ENCODE measurements around the gene SH2D4B. TPM values are rescaled to one million over a fixed set of nuclear protein-coding genes. Genes with fewer than 3 reads are reported as not detected.

SH2D4B gene
- total RNA-seq, 1 experiment from 2014 or later, result not detected

GRCh38 chr10:80504897-80505465 lies 32.7 kb upstream of the SH2D4B start:
- ChIA-PET CTCF (no interaction called here), POLR2A (ENCODE audit: unreplicated experiment) (no interaction called here)
- ATAC-seq (no peak), DNase-seq (no peak)
- Histone ChIP-seq H4K20me1 (ENCODE audit: low read length) (no peaks in the 10 kb centered on the region), H3K36me3 (ENCODE audit: low read depth, low read length) (no peaks in the 10 kb centered on the region), H3K4me3 (ENCODE audit: low read length) (no peak overlapping the region), H3K9ac (ENCODE audit: low read length) (no peak overlapping the region), H2AFZ (ENCODE audit: low read length) (no peak overlapping the region), H3K4me1 (ENCODE audit: insufficient read depth, low read length) (no peaks in the 10 kb centered on the region), H3K27me3 (ENCODE audit: low read length) (no peaks in the 10 kb centered on the region), H3K27ac (ENCODE audit: low read length) (no peak overlapping the region), H3K9me2 (replicated peaks; ENCODE audit: low read length) (no peaks in the 10 kb centered on the region), H3K9me3 (ENCODE audit: low read length) (no peaks in the 10 kb centered on the region), H3F3A (ENCODE audit: low read length, unreplicated experiment) (no peaks in the 10 kb centered on the region), H3K79me2 (ENCODE audit: low read length) (no peaks in the 10 kb centered on the region), H3K4me2 (ENCODE audit: low read length) (no peak overlapping the region)
- intact Hi-C loops (cut with micrococcal nuclease), result no loop called here
- BruUV-seq (replicated peaks), result no TSS peak
- TF ChIP-seq CTCF (conservative IDR thresholded peaks at IDR 0.05; ENCODE audit: low read depth, low read length) (no peak), EZH2phosphoT487 (IDR thresholded peaks at IDR 0.05; ENCODE audit: borderline replicate concordance, low read length) (no peak)

- BruUV-seq (replicated peaks), result no TSS peak
- Histone ChIP-seq H3K9me2 (replicated peaks; ENCODE audit: low read length) (no peaks in the 10 kb centered on the region), H3K4me3 (ENCODE audit: low read length) (no peak overlapping the region), H3K27ac (ENCODE audit: low read length) (no peak overlapping the region), H2AFZ (ENCODE audit: low read length) (no peak overlapping the region), H3K9ac (ENCODE audit: low read length) (no peak overlapping the region), H3F3A (ENCODE audit: low read length, unreplicated experiment) (no peaks in the 10 kb centered on the region), H3K4me2 (ENCODE audit: low read length) (no peak overlapping the region), H3K27me3 (ENCODE audit: low read length) (no peaks in the 10 kb centered on the region), H3K4me1 (ENCODE audit: insufficient read depth, low read length) (no peaks in the 10 kb centered on the region), H4K20me1 (ENCODE audit: low read length) (no peaks in the 10 kb centered on the region), H3K36me3 (ENCODE audit: low read depth, low read length) (no peaks in the 10 kb centered on the region), H3K9me3 (ENCODE audit: low read length) (no peaks in the 10 kb centered on the region), H3K79me2 (ENCODE audit: low read length) (no peaks in the 10 kb centered on the region)
- DNase-seq (no peak), ATAC-seq (no peak)
- intact Hi-C loops (cut with micrococcal nuclease), result no loop called here
- POLR2A ChIA-PET (ENCODE audit: unreplicated experiment), result no interaction called here
- TF ChIP-seq CTCF (conservative IDR thresholded peaks at IDR 0.05; ENCODE audit: low read depth, low read length) (no peak), EZH2phosphoT487 (IDR thresholded peaks at IDR 0.05; ENCODE audit: borderline replicate concordance, low read length) (no peak), EZH2 (IDR thresholded peaks at IDR 0.05; ENCODE audit: low read length, unreplicated experiment) (no peak)
- CTCF ChIA-PET, result no interaction called here
Observed at GRCh38 chr10:80506189-80506575, 31.5 kb upstream of the SH2D4B start.

- intact Hi-C loops (cut with micrococcal nuclease), result no loop called here
- Histone ChIP-seq H3K4me1 (ENCODE audit: insufficient read depth, low read length) (no peaks in the 10 kb centered on the region), H3K79me2 (ENCODE audit: low read length) (no peaks in the 10 kb centered on the region), H3K27me3 (ENCODE audit: low read length) (no peaks in the 10 kb centered on the region), H3K4me2 (ENCODE audit: low read length) (no peak overlapping the region), H3K9me2 (replicated peaks; ENCODE audit: low read length) (no peaks in the 10 kb centered on the region), H3K36me3 (ENCODE audit: low read depth, low read length) (no peaks in the 10 kb centered on the region), H3K27ac (ENCODE audit: low read length) (no peak overlapping the region), H3F3A (ENCODE audit: low read length, unreplicated experiment) (no peaks in the 10 kb centered on the region), H4K20me1 (ENCODE audit: low read length) (no peaks in the 10 kb centered on the region), H2AFZ (ENCODE audit: low read length) (no peak overlapping the region), H3K9me3 (ENCODE audit: low read length) (no peaks in the 10 kb centered on the region), H3K9ac (ENCODE audit: low read length) (no peak overlapping the region), H3K4me3 (ENCODE audit: low read length) (no peak overlapping the region)
- ChIA-PET CTCF (no interaction called here), POLR2A (ENCODE audit: unreplicated experiment) (no interaction called here)
- BruUV-seq (replicated peaks), result no TSS peak
- TF ChIP-seq CTCF (conservative IDR thresholded peaks at IDR 0.05; ENCODE audit: low read depth, low read length) (no peak), EZH2phosphoT487 (IDR thresholded peaks at IDR 0.05; ENCODE audit: borderline replicate concordance, low read length) (no peak), EZH2 (IDR thresholded peaks at IDR 0.05; ENCODE audit: low read length, unreplicated experiment) (no peak)
- ATAC-seq (no peak), DNase-seq (no peak)
Observed at GRCh38 chr10:80506836-80507487, 30.7 kb upstream of the SH2D4B start.

Measured in PC-3 (cell line).